SH-SY5Y (cell line): Measurements from ENCODE around the gene TIE1.

ENCODE experiments used
- GATA2 ChIP-seq: IDR thresholded peaks from 2 replicates; pipeline ENCODE4 v1.6.1; 2011; ENCODE audit warnings: mild to moderate bottlenecking, low read depth, low read length
- GATA3 ChIP-seq: IDR thresholded peaks from 2 replicates; pipeline ENCODE4 v1.6.1; 2011; ENCODE audit warnings: low read depth, mild to moderate bottlenecking, low read length, moderate library complexity

GRCh38 chr1:43299101-43299500, 1.7 kb upstream of the TIE1 start:
- TF ChIP-seq GATA2 = no peak
- no peak for TF ChIP-seq GATA3
